Activated CD4-positive, alpha-beta memory T cell treated with anti-CD3 and anti-CD28 coated beads, Interleukin-2, amount 10 ng/mL, durations not matched to agents 7 days and 5 days (primary cell): Measurements from ENCODE around the gene FXYD5. TPM values are rescaled to one million over a fixed set of nuclear protein-coding genes. Genes with fewer than 3 reads are reported as not detected.

Experiments
- CTCF ChIA-PET: fragments of 350-600 bp; sonication (Branson Sonifier 250); formaldehyde crosslinking; loops from one replicate; lab custom pipeline; 2021; ENCODE audit warnings: antibody characterized with exemption, inconsistent platforms; lab: Charles Lee
- POLR2A ChIA-PET: fragments of 350-600 bp; sonication (Branson Sonifier 250); formaldehyde crosslinking; loops from one replicate; lab custom pipeline; 2021; ENCODE audit warnings: antibody characterized with exemption; lab: Charles Lee
- DNase-seq: peaks from one replicate; pipeline ENCODE4 v3.0.0-alpha.2; 2020
- H3K27ac Mint-ChIP-seq: one replicate; pipeline ENCODE4 v1.8.0; 2021; ENCODE audit warnings: mild to moderate bottlenecking, mixed read lengths
- H3K27me3 Mint-ChIP-seq: one replicate; pipeline ENCODE4 v1.8.0; 2021; ENCODE audit warnings: mixed read lengths
- H3K36me3 Mint-ChIP-seq: one replicate; pipeline ENCODE4 v1.8.0; 2021; ENCODE audit warnings: low read depth, mixed read lengths
- H3K4me1 Mint-ChIP-seq: one replicate; pipeline ENCODE4 v1.8.0; 2021; ENCODE audit warnings: mixed read lengths
- H3K4me3 Mint-ChIP-seq: one replicate; pipeline ENCODE4 v1.8.0; 2021; ENCODE audit warnings: mild to moderate bottlenecking, mixed read lengths
- H3K9me3 Mint-ChIP-seq: one replicate; pipeline ENCODE4 v1.8.0; 2021; ENCODE audit warnings: mixed read lengths
- total RNA-seq, 2 experiments: library from RNA; stranded (reverse); gene quantifications; one replicate each; pipeline ENCODE4 v1.2.3, GENCODE V29; 2021

The FXYD5 gene
- total RNA-seq, 2 experiments from 2014 or later, result 588 to 589 TPM

- peak; percentile 72 for DNase-seq
- H3K27me3 Mint-ChIP-seq, result peaks cover 17% of the 10 kb centered on the region
- no peak overlapping the region for H3K27ac Mint-ChIP-seq
- ChIA-PET CTCF (interaction anchor here (0.5 to 2.8 kb wide), 12 partner anchors 11 to 139 kb away, joined by 3 to 13 read pairs (median 4); partner anchors contain the start of gene FXYD5), POLR2A (interaction anchor here (1.3 to 1.5 kb wide), 2 partner anchors 11 to 132 kb away, joined by 3 to 4 read pairs; no protein-coding TSS in a partner anchor)
- peaks cover 2% of the 10 kb centered on the region for H3K9me3 Mint-ChIP-seq
- peaks cover 6% of the 10 kb centered on the region for H3K4me1 Mint-ChIP-seq
- H3K4me3 Mint-ChIP-seq, result no peak overlapping the region
- no peaks in the 10 kb centered on the region for H3K36me3 Mint-ChIP-seq
These were observed 19.1 kb upstream of the FXYD5 start for GRCh38 chr19:35135389-35135909.

GRCh38 chr19:35136231-35136630 is 18.3 kb upstream of the FXYD5 start:
- ChIA-PET CTCF (interaction anchor here (0.5 to 2.8 kb wide), 13 partner anchors 10 to 139 kb away, joined by 3 to 13 read pairs (median 4); partner anchors contain the start of gene FXYD5), POLR2A (interaction anchor here (1.3 to 1.5 kb wide), 2 partner anchors 11 to 131 kb away, joined by 3 to 4 read pairs; no protein-coding TSS in a partner anchor)

GRCh38 chr19:35136977-35137702 is 17.4 kb upstream of the FXYD5 start:
- Mint-ChIP-seq H3K4me1 (peaks cover 20% of the 10 kb centered on the region), H3K4me3 (no peak overlapping the region), H3K36me3 (no peaks in the 10 kb centered on the region), H3K27me3 (peaks cover 25% of the 10 kb centered on the region), H3K9me3 (peaks cover 2% of the 10 kb centered on the region), H3K27ac (no peak overlapping the region)
- ChIA-PET CTCF (interaction anchor here (0.8 to 2.8 kb wide), 8 partner anchors 11 to 93 kb away, joined by 3 to 13 read pairs (median 4); partner anchors contain the start of gene FXYD5), POLR2A (interaction anchor here (0.8 kb wide), 1 partner anchor 32 kb away, joined by 3 read pairs; no protein-coding TSS in a partner anchor)
- no peak for DNase-seq

More at GRCh38 chr19:35136231-35136630, 18.3 kb upstream of the FXYD5 start:
- Mint-ChIP-seq H3K4me1 (peaks cover 11% of the 10 kb centered on the region), H3K4me3 (no peak overlapping the region), H3K36me3 (no peaks in the 10 kb centered on the region), H3K9me3 (peaks cover 2% of the 10 kb centered on the region), H3K27ac (no peak overlapping the region), H3K27me3 (peaks cover 19% of the 10 kb centered on the region)
- DNase-seq, result no peak

GRCh38 chr19:35138305-35138892 is 16.1 kb upstream of the FXYD5 start, which contains the start of gene FXYD1:
Gene FXYD1, plus strand, starts transcription at chr19:35138824. Its CDS starts 1,256 bp downstream, at chr19:35140080.
- no peaks in the 10 kb centered on the region for H3K9me3 Mint-ChIP-seq
- peaks cover 24% of the 10 kb centered on the region for H3K4me1 Mint-ChIP-seq
- H3K27ac Mint-ChIP-seq, result no peak within 1 kb of the TSS
- no peak for DNase-seq
- H3K36me3 Mint-ChIP-seq, result no peaks in the 10 kb centered on the region
- H3K27me3 Mint-ChIP-seq, result peaks cover 24% of the 10 kb centered on the region
- CTCF ChIA-PET, result no interaction called here
- POLR2A ChIA-PET, result no interaction called here
- no peak within 1 kb of the TSS for H3K4me3 Mint-ChIP-seq

- Mint-ChIP-seq H3K27me3 (peaks cover 36% of the 10 kb centered on the region), H3K9me3 (no peaks in the 10 kb centered on the region), H3K36me3 (no peaks in the 10 kb centered on the region), H3K4me3 (no peak overlapping the region), H3K4me1 (peaks cover 40% of the 10 kb centered on the region), H3K27ac (no peak overlapping the region)
- CTCF ChIA-PET, result interaction anchor here (1.2 to 2.7 kb wide), 9 partner anchors 12 to 332 kb away, joined by 3 to 47 read pairs (median 8); partner anchors contain the start of gene FXYD5
- no peak for DNase-seq
- POLR2A ChIA-PET, result interaction anchor here (0.7 to 3.9 kb wide), 5 partner anchors 14 to 137 kb away, joined by 3 to 39 read pairs (median 3); partner anchors contain the start of gene FXYD5
These were observed 14.2 kb upstream of the FXYD5 start for GRCh38 chr19:35140207-35140961.

- H3K27me3 Mint-ChIP-seq, result peaks cover 33% of the 10 kb centered on the region
- H3K36me3 Mint-ChIP-seq, result no peaks in the 10 kb centered on the region
- ChIA-PET POLR2A (interaction anchor here (0.6 to 3.9 kb wide), 16 partner anchors 13 to 136 kb away, joined by 3 to 39 read pairs (median 4); partner anchors contain the start of genes FXYD5 and USF2), CTCF (interaction anchor here (0.6 to 2.7 kb wide), 31 partner anchors 11 to 604 kb away, joined by 3 to 47 read pairs (median 4); partner anchors contain the start of genes FXYD3, FXYD5, PSENEN and U2AF1L4)
- H3K4me3 Mint-ChIP-seq, result peak overlapping the region; percentile 76
- peak; percentile 98 for DNase-seq
- no peaks in the 10 kb centered on the region for H3K9me3 Mint-ChIP-seq
- H3K4me1 Mint-ChIP-seq, result peaks cover 35% of the 10 kb centered on the region
- H3K27ac Mint-ChIP-seq, result peak overlapping the region; percentile 52
These were observed 13.3 kb upstream of the FXYD5 start for GRCh38 chr19:35140962-35141836.

GRCh38 chr19:35141837-35142605 is 12.5 kb upstream of the FXYD5 start:
- Mint-ChIP-seq H3K4me3 (peak overlapping the region; percentile 76), H3K36me3 (no peaks in the 10 kb centered on the region), H3K27ac (peak overlapping the region; percentile 52), H3K27me3 (peaks cover 32% of the 10 kb centered on the region), H3K9me3 (no peaks in the 10 kb centered on the region), H3K4me1 (peaks cover 35% of the 10 kb centered on the region)
- ChIA-PET POLR2A (interaction anchor here (0.6 to 3.9 kb wide), 15 partner anchors 12 to 127 kb away, joined by 3 to 39 read pairs (median 5); partner anchors contain the start of genes FXYD5 and USF2), CTCF (interaction anchor here (0.6 to 2.7 kb wide), 34 partner anchors 11 to 603 kb away, joined by 3 to 47 read pairs (median 4); partner anchors contain the start of genes FXYD3, FXYD5, PSENEN and U2AF1L4)
- DNase-seq, result no peak

- CTCF ChIA-PET, result interaction anchor here (0.7 to 2.7 kb wide), 19 partner anchors 10 to 468 kb away, joined by 3 to 47 read pairs (median 5); partner anchors contain the start of gene FXYD5
- peak overlapping the region; percentile 27 for H3K4me3 Mint-ChIP-seq
- POLR2A ChIA-PET, result interaction anchor here (1.0 to 3.9 kb wide), 9 partner anchors 12 to 128 kb away, joined by 3 to 39 read pairs (median 11); partner anchors contain the start of genes FXYD5 and USF2
These were observed 11.8 kb upstream of the FXYD5 start for GRCh38 chr19:35142606-35143230.

GRCh38 chr19:35143231-35143715 is 11.3 kb upstream of the FXYD5 start, which contains the start of gene FXYD7:
Gene FXYD7, plus strand, starts transcription at chr19:35143255. Its CDS starts 79 bp downstream, at chr19:35143334.
- Mint-ChIP-seq H3K9me3 (no peaks in the 10 kb centered on the region), H3K4me3 (peak within 1 kb of the TSS; percentile 76), H3K27me3 (peaks cover 22% of the 10 kb centered on the region), H3K36me3 (no peaks in the 10 kb centered on the region), H3K4me1 (peaks cover 35% of the 10 kb centered on the region), H3K27ac (no peak within 1 kb of the TSS)
- POLR2A ChIA-PET, result interaction anchor here (1.0 to 3.9 kb wide), 3 partner anchors 11 to 127 kb away, joined by 4 to 39 read pairs (median 16); partner anchors contain the start of genes FXYD5 and USF2
- no peak for DNase-seq
- CTCF ChIA-PET, result interaction anchor here (0.7 to 2.7 kb wide), 8 partner anchors 11 to 125 kb away, joined by 3 to 25 read pairs (median 7); partner anchors contain the start of gene FXYD5

More at GRCh38 chr19:35142606-35143230, 11.8 kb upstream of the FXYD5 start:
- Mint-ChIP-seq H3K9me3 (no peaks in the 10 kb centered on the region), H3K4me1 (peaks cover 35% of the 10 kb centered on the region), H3K27ac (no peak overlapping the region), H3K36me3 (no peaks in the 10 kb centered on the region), H3K27me3 (peaks cover 27% of the 10 kb centered on the region)
- peak; percentile 75 for DNase-seq
